ENCODE measurements around the gene DISC1.

Gene DISC1

GRCh38 chr1:231702331-231702730, 75.7 kb downstream of the DISC1 start:
- Histone ChIP-seq H3K27me3 (ENCODE audit: insufficient read depth, poor library complexity, severe bottlenecking) (no peaks in the 10 kb centered on the region), H3K27ac (replicated peaks) (no peak overlapping the region), H3K4me3 (replicated peaks; ENCODE audit: insufficient read depth, low read length) (no peak overlapping the region)
- no peak for TF ChIP-seq POLR2AphosphoS5 (IDR thresholded peaks at IDR 0.05; ENCODE audit: low read depth)
- no peak for TF ChIP-seq SPI1 (IDR thresholded peaks at IDR 0.05; ENCODE audit: borderline replicate concordance, low read depth)
- no peak for TF ChIP-seq GABPA (IDR thresholded peaks at IDR 0.05; ENCODE audit: low read depth)
- TF ChIP-seq, protein P1, sequence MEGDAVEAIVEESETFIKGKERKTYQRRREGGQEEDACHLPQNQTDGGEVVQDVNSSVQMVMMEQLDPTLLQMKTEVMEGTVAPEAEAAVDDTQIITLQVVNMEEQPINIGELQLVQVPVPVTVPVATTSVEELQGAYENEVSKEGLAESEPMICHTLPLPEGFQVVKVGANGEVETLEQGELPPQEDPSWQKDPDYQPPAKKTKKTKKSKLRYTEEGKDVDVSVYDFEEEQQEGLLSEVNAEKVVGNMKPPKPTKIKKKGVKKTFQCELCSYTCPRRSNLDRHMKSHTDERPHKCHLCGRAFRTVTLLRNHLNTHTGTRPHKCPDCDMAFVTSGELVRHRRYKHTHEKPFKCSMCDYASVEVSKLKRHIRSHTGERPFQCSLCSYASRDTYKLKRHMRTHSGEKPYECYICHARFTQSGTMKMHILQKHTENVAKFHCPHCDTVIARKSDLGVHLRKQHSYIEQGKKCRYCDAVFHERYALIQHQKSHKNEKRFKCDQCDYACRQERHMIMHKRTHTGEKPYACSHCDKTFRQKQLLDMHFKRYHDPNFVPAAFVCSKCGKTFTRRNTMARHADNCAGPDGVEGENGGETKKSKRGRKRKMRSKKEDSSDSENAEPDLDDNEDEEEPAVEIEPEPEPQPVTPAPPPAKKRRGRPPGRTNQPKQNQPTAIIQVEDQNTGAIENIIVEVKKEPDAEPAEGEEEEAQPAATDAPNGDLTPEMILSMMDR (IDR thresholded peaks at IDR 0.05; ENCODE audit: insufficient read depth, low read length) = no peak
- TF ChIP-seq, protein P2, sequence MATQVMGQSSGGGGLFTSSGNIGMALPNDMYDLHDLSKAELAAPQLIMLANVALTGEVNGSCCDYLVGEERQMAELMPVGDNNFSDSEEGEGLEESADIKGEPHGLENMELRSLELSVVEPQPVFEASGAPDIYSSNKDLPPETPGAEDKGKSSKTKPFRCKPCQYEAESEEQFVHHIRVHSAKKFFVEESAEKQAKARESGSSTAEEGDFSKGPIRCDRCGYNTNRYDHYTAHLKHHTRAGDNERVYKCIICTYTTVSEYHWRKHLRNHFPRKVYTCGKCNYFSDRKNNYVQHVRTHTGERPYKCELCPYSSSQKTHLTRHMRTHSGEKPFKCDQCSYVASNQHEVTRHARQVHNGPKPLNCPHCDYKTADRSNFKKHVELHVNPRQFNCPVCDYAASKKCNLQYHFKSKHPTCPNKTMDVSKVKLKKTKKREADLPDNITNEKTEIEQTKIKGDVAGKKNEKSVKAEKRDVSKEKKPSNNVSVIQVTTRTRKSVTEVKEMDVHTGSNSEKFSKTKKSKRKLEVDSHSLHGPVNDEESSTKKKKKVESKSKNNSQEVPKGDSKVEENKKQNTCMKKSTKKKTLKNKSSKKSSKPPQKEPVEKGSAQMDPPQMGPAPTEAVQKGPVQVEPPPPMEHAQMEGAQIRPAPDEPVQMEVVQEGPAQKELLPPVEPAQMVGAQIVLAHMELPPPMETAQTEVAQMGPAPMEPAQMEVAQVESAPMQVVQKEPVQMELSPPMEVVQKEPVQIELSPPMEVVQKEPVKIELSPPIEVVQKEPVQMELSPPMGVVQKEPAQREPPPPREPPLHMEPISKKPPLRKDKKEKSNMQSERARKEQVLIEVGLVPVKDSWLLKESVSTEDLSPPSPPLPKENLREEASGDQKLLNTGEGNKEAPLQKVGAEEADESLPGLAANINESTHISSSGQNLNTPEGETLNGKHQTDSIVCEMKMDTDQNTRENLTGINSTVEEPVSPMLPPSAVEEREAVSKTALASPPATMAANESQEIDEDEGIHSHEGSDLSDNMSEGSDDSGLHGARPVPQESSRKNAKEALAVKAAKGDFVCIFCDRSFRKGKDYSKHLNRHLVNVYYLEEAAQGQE (IDR thresholded peaks at IDR 0.05; ENCODE audit: insufficient replicate concordance, low read depth) = no peak
- no peak for DNase-seq (ENCODE audit: low read depth in 1 of 2, low spot score in 1 of 2)

GRCh38 chr1:231702804-231703203, 76.2 kb downstream of the DISC1 start:
- Histone ChIP-seq H3K27ac (replicated peaks) (no peak overlapping the region), H3K4me3 (replicated peaks; ENCODE audit: insufficient read depth, low read length) (no peak overlapping the region), H3K27me3 (ENCODE audit: insufficient read depth, poor library complexity, severe bottlenecking) (no peaks in the 10 kb centered on the region)
- TF ChIP-seq, protein P2 (IDR thresholded peaks at IDR 0.05; ENCODE audit: insufficient replicate concordance, low read depth) = no peak
- TF ChIP-seq, protein P1 (IDR thresholded peaks at IDR 0.05; ENCODE audit: insufficient read depth, low read length) = no peak
- TF ChIP-seq SPI1 (IDR thresholded peaks at IDR 0.05; ENCODE audit: borderline replicate concordance, low read depth) (no peak), POLR2AphosphoS5 (IDR thresholded peaks at IDR 0.05; ENCODE audit: low read depth) (no peak), GABPA (IDR thresholded peaks at IDR 0.05; ENCODE audit: low read depth) (no peak)
- DNase-seq (ENCODE audit: low read depth in 1 of 2, low spot score in 1 of 2) = no peak

- no peak for TF ChIP-seq SPI1 (IDR thresholded peaks at IDR 0.05; ENCODE audit: borderline replicate concordance, low read depth)
- TF ChIP-seq, protein P2 (IDR thresholded peaks at IDR 0.05; ENCODE audit: insufficient replicate concordance, low read depth) = no peak
- TF ChIP-seq, protein P1 (IDR thresholded peaks at IDR 0.05; ENCODE audit: insufficient read depth, low read length) = no peak
- no peak for TF ChIP-seq GABPA (IDR thresholded peaks at IDR 0.05; ENCODE audit: low read depth)
- TF ChIP-seq POLR2AphosphoS5 (IDR thresholded peaks at IDR 0.05; ENCODE audit: low read depth) = no peak
- DNase-seq (ENCODE audit: low read depth in 1 of 2, low spot score in 1 of 2) = no peak
- no peak overlapping the region for H3K27ac ChIP-seq (replicated peaks)
- no peak overlapping the region for H3K4me3 ChIP-seq (replicated peaks; ENCODE audit: insufficient read depth, low read length)
- H3K27me3 ChIP-seq (ENCODE audit: insufficient read depth, poor library complexity, severe bottlenecking) = no peaks in the 10 kb centered on the region
Observed at GRCh38 chr1:231705806-231706760, 79.5 kb downstream of the DISC1 start.

Measured in HL-60 (cell line).